Stimulated activated CD8-positive, alpha-beta memory T cell treated with anti-CD3 and anti-CD28 coated beads, Interleukin-15, amount 100 ng/mL, for 48 hours (primary cell): ENCODE data around the gene KRTAP5-9.
"Not testable (repeated sequence)": the region's sequence is repeated elsewhere in the genome, so short reads cannot be mapped to it uniquely, and the experiment has no call there.

Experiments used
- DNase-seq, 2 donors: peaks; one replicate each; pipeline ENCODE4 v3.0.0-alpha.2; 2020; ENCODE audit warnings: low read depth in 2 of 2

KRTAP5-9 gene

GRCh38 chr11:71534711-71535608, 13.3 kb upstream of the KRTAP5-9 start:
- DNase-seq: not testable (repeated sequence)

DNA sequence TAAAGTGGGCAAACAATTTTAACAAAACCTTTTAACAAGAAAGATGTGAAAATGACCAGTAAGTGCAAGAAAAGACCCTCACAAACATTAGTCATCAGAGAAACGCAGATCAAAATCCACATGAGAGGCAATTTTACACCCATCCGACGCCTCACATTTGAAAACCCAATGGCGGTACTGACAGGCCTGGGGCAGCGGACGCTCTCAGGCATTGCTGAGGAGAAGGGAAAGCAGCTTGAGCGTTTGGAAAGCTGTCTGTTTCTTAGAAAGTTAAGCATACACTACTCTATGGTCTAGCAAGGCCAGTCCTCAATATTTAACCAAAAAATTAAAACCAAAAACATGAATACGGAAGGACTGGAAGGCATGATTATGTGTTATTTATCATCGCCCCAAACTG, 12.4 kb upstream of the KRTAP5-9 start:
- DNase-seq: no peak

DNA sequence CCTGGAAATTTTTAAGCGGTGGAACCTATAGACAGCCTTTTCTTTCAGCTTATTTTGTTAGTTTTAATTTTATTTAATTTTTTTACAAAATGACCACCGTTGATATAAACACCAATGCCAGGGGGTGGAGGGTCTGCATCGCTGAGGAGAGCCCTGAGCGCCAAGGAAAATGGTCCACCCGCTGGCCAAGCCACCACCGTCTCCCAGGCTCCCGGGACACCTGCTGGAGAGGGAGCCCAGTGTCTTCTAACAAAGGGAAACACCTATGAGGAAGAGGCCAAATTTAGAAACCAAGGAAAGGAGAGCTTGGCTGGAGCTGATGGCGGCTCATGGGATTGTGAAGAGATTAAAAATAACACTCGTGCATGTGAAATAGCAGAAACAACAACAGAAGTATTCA, 10.7 kb upstream of the KRTAP5-9 start:
- no peak for DNase-seq

DNA sequence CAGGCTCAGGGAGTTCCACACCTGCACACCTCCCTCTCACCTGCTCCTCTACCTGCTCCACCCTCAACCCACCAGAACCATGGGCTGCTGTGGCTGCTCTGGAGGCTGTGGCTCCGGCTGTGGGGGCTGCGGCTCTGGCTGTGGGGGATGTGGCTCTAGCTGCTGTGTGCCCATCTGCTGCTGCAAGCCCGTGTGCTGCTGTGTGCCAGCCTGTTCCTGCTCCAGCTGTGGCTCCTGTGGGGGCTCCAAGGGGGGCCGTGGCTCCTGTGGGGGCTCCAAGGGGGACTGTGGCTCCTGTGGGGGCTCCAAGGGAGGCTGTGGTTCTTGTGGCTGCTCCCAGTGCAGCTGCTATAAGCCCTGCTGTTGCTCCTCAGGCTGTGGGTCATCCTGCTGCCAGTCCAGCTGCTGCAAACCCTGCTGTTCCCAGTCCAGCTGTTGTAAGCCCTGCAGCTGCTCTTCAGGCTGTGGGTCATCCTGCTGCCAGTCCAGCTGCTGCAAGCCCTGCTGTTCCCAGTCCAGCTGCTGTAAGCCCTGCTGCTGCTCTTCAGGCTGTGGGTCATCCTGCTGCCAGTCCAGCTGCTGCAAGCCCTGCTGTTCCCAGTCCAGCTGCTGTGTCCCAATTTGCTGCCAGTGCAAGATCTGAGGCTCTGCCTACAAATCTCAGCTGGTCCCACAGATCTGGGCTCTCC, 10.1 kb upstream of the KRTAP5-9 start, which contains the start of gene KRTAP5-8:
KRTAP5-8 (plus strand) TSS at position 49 of the 689 bp plus-strand sequence; CDS start at position 80, 31 bp downstream.
- DNase-seq: not testable (repeated sequence)

DNA sequence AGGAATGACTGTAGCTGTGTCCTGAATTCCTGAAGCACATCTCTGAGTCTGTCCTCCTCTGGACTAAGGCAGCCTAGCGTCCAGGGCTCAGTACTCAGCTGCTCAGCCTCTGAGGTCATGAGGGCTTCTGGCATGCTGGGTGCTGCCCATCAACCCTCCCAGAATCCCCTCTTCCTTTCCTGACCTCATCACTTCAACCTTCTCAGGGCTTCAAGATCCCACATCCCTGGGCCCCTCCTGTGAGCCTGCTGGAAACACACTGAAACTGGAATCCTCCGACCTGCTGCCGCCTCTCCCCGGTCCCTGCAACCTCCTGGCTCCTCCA, 9.6 kb upstream of the KRTAP5-9 start:
- no peak for DNase-seq

GRCh38 chr11:71539017-71539416, 9.2 kb upstream of the KRTAP5-9 start:
- no peak for DNase-seq

DNA sequence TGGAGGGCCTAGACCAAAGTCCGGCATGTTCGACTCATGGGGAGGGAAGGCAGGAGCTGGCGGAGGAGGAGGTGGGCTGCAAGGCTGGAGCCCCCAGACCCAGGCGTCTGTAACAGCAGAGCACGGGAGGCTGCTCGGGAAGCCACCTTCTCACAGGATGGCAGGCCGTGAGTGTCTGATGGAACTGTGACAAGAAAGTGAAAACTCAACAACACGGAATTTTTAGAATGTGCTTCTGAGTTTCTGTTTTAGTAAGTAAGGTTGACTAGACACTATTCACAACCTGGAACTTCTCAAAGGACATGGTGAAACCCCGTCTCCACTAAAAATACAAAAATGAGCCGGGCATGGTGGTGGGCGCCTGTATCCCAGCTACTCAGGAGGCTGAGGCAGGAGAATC, 8.2 kb upstream of the KRTAP5-9 start:
- not testable (repeated sequence) for DNase-seq

- DNase-seq: not testable (repeated sequence)
Observed at GRCh38 chr11:71540521-71541304, 7.5 kb upstream of the KRTAP5-9 start.

DNA sequence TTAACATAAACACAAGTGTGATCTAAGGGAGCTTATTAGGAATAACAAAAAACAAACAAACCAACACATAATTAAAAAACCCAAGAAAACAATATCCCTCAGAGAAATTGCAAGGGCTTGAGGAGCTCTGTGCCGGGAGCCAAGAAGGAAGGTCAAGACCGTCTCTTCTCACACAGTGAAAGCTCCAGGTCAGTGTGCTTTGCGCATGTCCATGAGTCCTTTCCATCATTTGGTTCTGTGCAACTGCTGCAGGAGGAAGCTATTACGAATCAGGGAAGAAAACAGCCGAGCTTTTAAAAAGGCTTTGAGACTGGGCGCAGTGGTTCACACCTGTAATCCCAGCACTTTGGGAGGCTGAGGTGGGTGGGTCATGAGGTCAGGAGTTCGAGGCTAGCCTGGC, 5.8 kb upstream of the KRTAP5-9 start:
- no peak for DNase-seq

DNA sequence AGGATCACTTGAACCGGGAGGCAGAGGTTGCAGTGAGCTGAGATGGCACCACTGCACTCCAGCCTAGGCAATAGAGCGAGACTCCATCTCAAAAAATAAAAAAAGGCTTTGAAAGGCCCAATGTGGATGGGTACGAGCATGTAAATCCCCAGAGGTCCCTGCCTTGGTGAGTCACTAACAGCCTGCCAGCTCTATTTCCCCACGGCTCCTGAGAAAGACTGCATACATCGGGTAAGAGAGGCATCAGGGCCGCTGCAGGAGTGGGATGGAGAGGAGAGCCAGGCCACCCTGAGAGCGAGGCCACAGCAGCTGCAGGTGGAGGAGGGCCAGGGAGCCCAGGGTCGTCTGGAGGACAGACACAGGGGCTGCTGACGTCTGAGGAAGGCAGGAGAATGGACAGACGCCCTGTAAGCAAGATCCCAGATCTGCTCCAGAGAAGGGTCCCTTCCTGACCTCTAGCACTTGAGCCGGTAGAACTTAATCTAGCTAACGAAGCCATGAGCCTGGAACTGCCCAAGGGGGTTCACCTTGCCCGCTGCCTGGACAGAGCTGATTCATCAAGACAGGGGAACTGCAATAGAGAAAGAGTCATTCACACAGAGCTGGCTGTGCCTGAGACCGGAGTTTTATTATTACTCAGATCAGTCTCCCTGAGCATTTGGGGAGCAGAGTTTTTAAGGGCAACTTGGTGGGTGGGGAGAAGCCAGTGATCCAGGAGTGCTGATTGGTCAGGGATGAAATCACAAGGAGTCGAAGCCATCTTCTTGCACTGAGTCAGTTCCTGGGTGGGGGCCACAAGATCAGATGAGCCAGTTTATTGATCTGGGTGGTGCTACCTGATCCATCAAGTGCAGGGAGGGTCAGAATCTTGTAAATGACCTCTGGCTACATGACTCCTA, 5.1 kb upstream of the KRTAP5-9 start:
- peak; percentile 1 to 11 for DNase-seq

GRCh38 chr11:71543866-71544265, 4.4 kb upstream of the KRTAP5-9 start:
- DNase-seq: no peak

GRCh38 chr11:71544525-71545214, 3.5 kb upstream of the KRTAP5-9 start:
- no peak for DNase-seq

- no peak for DNase-seq
Observed at GRCh38 chr11:71545405-71545966, 2.7 kb upstream of the KRTAP5-9 start.

GRCh38 chr11:71548716-71549151, 514 bp downstream of the KRTAP5-9 start:
- DNase-seq: no peak

DNA sequence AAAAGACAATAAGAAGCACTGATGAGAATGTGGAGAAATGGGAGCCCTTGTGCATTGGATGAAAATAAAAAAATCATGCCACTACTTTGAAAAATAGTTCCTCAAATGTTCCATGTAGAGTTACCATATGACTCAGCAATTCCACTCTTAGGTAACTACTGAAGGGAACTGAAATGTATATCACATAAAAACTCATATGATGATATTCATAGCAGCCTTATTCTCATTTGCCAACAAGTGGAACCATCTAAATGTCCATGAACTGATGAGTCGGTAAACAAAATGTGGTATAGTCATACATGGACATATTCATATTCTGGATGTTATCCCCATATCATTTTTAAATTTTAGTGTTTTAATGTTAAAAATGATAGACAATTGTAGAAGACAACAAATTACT, 3.5 kb downstream of the KRTAP5-9 start:
- no peak for DNase-seq

- no peak for DNase-seq
Observed at GRCh38 chr11:71554996-71555395, 6.8 kb downstream of the KRTAP5-9 start.

DNA sequence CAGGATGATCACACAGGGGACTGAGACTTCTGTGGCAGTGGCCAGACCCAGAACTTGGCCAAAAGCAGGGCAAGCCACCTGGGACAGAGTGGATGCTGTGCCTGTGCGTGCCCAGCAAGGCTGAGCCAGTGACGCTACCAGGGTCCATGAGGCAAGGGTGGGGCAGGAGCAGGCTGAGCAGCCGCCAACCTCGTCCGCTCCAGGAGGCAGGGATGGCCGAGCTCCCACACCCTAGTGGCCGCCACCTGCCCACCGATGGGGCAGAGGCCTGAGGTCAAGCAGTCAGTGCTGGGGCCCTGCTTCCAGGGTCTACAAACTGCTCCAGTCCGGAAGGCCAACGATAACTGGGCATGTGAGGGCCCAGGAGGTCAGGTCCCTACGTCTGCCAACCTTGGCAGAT, 7.3 kb downstream of the KRTAP5-9 start:
- no peak for DNase-seq

DNA sequence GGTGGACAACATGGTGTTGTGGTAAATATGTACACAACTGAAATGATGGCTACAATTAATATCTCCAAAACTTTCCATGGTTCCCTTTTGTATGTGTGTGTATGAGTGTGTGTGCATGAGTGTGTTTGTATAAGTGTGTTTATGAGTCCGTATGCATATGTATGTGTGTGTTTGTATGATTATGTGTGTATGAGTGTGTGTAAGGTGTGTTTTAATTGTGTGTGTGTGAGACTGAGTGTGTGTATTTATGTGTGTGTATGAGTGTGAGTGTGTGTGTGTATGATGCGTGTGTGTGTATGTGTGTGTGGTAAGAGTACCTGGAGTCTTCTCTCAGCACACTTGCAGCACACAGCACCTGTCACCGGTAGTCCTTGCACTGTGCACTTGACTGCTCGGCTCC, 7.8 kb downstream of the KRTAP5-9 start:
- DNase-seq: no peak

DNA sequence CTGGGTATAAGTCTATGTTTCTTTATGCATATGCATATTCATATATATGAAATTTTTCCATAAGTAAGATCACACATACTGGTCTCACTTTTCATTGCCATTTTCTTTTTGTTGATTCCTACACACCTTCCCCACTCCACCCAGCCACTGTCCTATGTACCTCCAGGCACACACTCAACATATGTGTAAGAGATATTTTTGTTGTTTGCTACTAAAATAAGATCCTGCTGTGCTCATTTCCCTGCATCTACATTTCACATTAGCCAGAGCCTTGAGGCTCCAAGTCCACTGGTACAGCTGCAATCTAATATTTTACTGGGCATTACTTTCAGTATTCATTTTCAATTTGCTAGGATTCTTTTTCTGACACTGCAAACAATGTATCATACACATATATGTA, 9.0 kb downstream of the KRTAP5-9 start:
- DNase-seq: no peak

GRCh38 chr11:71558996-71559395, 10.8 kb downstream of the KRTAP5-9 start:
- DNase-seq: no peak
